Measurements from ENCODE around the gene MAPK11.
A peak's percentile ranks its signal among the peaks of the same experiment; 100 is the strongest.

MAPK11 gene

DNA sequence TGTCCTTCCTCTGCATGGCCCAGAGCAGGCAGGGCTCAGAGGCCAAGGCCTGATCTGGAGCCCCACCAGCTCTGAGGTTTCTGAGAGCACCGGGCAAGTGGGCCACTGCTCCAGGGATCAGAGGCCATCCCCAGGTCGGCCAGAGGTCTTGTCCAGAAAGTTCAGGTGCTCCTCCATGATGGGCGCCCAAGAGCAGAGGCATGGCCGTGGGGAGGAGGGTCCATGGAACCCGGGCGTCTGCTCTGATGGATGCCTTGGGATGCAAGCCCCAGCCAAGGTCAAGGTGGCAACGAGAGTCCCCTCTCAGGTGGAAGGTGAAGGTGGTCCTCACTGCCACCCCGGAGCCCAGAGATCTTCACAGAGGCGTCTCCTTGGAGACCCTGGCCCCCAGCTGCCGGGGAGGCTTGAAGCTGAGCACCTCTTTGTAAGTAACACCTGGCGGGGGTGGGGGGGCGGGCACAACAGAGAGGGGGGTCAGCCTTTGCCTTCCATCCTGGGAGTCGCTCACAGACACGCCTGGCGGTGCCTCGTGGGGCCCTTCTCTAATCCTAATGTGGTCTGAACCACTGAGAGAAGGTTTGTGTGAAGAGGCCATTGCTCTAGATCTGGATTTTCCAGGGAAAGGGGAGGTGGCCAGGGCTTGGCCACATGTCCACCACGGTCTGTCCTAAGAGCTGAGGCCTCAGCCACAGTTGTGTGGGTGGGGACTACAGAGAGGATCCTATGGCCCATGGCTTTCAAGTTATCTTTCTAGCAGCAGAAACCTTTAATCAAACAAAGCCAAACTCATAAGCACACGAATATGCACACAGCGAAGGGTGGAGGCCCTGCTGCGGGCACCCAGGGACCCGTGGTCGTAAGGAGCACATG is 16.9 kb downstream of the MAPK11 start:
- H3K4me1 Mint-ChIP-seq, result no peaks in the 10 kb centered on the region
- H3K9me3 Mint-ChIP-seq, result no peaks in the 10 kb centered on the region
- no peak for TF ChIP-seq CTCF (IDR thresholded peaks at IDR 0.05; ENCODE audit: unreplicated experiment in 3 of 3)
- H3K27me3 Mint-ChIP-seq (ENCODE audit: low read depth), result no peaks in the 10 kb centered on the region
- H3K36me3 Mint-ChIP-seq (ENCODE audit: low read depth), result no peaks in the 10 kb centered on the region
- no peak overlapping the region for H3K27ac Mint-ChIP-seq
- no peak overlapping the region for H3K4me3 Mint-ChIP-seq

DNA sequence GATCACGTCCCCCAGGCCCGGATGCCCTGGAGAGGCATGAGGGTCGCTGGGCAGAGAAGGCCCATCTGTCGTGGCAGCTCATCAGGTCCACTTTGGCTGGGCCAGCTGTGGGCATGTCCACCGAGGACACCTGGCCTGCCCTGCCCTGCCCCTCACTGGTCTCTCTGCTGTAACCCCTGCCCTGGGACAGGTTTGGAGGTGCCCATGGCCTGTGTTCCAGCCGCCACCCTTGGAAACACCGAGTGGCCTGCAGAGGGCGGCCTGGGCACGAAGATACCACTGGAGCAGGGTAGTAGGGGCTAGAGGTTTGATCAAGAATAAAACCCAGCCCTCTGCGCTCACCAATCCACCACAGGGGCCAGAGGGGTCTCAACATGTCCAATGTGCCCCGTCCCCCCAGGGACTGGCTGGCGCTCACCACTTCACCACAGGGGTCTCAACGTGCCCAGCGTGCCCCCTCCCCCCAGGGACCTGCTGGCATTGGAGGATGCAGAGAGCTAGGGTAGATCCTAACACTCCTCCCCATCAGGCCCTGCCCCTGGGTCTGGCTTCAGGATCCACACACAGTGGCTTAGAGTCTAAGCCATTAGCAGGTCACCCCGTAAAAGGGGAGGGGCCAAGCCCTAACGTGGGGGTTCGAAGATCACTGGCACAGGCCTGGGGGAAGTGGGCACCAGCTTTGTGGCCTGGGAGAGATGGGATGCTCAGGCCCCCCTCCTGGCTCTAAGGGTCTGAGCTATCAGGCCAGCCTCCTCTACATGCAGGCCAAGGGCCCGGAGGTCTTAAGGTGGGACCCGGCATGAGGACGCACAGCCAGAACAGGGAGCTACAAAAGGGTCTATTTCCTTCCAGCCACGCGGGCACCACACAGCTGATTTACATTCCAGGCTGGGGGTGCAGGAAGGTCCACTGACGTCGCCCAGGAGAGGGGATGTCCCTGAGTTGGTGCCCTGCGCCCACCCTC is 17.8 kb downstream of the MAPK11 start:
- Mint-ChIP-seq H3K4me1 (no peaks in the 10 kb centered on the region), H3K27me3 (ENCODE audit: low read depth) (no peaks in the 10 kb centered on the region), H3K36me3 (ENCODE audit: low read depth) (no peaks in the 10 kb centered on the region), H3K4me3 (peak overlapping the region; percentile 40 to 75 (median 62)), H3K9me3 (no peaks in the 10 kb centered on the region), H3K27ac (no peak overlapping the region)
- TF ChIP-seq CTCF (IDR thresholded peaks at IDR 0.05; ENCODE audit: unreplicated experiment in 3 of 3), result peak; percentile 61 to 73 (median 62)

- no peak overlapping the region for H3K27ac Mint-ChIP-seq
- H3K27me3 Mint-ChIP-seq (ENCODE audit: low read depth), result no peaks in the 10 kb centered on the region
- no peaks in the 10 kb centered on the region for H3K36me3 Mint-ChIP-seq (ENCODE audit: low read depth)
- TF ChIP-seq CTCF (IDR thresholded peaks at IDR 0.05; ENCODE audit: unreplicated experiment in 3 of 3), result no peak
- no peaks in the 10 kb centered on the region for H3K4me1 Mint-ChIP-seq
- H3K9me3 Mint-ChIP-seq, result no peaks in the 10 kb centered on the region
- H3K4me3 Mint-ChIP-seq, result peak overlapping the region in 1 of 3 experiments; percentile 26
These were observed 18.6 kb downstream of the MAPK11 start for GRCh38 chr22:50251477-50252081.

DNA sequence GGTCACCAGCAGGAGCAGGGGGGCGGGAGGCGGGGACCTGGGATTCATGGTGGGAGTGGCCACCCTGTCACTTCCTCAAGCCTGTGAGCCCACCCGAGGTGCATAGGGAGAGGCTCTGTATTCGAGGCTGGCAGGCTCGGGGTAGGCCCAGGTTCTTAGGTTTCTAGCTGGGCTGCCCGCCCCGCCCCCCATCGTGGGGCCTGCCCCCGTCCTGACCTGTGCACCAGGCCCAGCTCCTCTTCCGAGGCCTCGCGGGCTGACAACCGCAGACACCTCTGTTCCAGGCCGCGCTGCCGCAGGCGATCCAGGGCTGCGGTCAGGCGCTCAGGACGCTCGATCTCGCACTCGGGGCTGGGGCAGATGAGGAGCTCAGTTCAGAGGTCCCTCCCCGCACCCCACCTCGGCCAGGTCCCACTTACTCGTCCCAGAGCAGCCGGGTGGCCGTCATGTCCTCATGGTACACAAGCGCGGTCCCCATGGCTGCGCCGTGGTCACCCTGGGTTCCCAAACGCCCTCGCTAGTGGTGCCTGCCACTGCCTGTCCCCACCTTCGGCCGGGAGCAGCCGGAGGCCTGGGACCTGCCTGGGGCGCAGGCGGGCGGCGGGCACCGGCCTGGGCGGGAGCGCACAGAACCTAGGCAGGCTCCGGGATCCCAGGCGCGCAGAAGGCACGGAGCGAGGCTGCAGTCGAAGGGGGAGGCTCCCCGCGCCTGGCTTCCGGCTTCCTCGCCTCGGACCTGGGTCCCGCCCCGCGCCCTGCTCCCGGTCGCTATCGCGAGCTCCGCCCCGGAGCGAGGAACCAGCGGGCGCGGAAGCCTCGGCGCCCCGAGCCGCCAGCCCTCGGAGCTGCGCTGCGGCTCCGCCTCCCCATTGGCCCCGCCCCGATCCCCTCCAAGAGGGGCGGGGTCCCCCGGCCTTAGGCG is 19.4 kb downstream of the MAPK11 start, which contains the start of gene HDAC10:
Gene HDAC10 (minus strand): TSS at position 711 of the 922 bp plus-strand sequence. CDS start 233 bp downstream, at position 478.
- no peaks in the 10 kb centered on the region for H3K9me3 Mint-ChIP-seq
- no peak within 1 kb of the TSS for H3K27ac Mint-ChIP-seq
- no peaks in the 10 kb centered on the region for H3K27me3 Mint-ChIP-seq (ENCODE audit: low read depth)
- TF ChIP-seq CTCF (IDR thresholded peaks at IDR 0.05; ENCODE audit: unreplicated experiment in 3 of 3), result no peak
- no peaks in the 10 kb centered on the region for H3K36me3 Mint-ChIP-seq (ENCODE audit: low read depth)
- H3K4me1 Mint-ChIP-seq, result no peaks in the 10 kb centered on the region
- peak within 1 kb of the TSS; percentile 75 to 81 (median 78) for H3K4me3 Mint-ChIP-seq

DNA sequence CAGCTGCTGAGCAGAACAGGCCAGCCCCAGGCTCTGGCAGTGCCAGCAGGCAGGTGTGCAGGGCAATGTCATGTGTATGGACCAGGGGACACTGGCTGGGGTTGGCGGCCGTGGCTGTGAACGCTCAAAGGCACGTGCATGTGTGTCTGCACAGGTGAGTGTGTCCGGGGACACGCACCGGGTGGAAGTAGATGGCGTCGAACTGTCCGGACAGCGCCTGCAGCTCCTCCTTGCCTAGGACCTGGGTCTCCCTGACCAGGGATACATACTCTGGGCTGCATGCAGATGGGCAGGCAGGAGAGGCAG is 20.0 kb downstream of the MAPK11 start:
- no peaks in the 10 kb centered on the region for H3K9me3 Mint-ChIP-seq
- no peaks in the 10 kb centered on the region for H3K27me3 Mint-ChIP-seq (ENCODE audit: low read depth)
- peak overlapping the region; percentile 75 to 77 (median 75) for H3K4me3 Mint-ChIP-seq
- no peak for TF ChIP-seq CTCF (IDR thresholded peaks at IDR 0.05; ENCODE audit: unreplicated experiment in 3 of 3)
- no peaks in the 10 kb centered on the region for H3K4me1 Mint-ChIP-seq
- no peaks in the 10 kb centered on the region for H3K36me3 Mint-ChIP-seq (ENCODE audit: low read depth)
- H3K27ac Mint-ChIP-seq, result no peak overlapping the region

Measured in nephron (organoid).